HEK293T (cell line): ENCODE measurements around the gene CA10.

Experiments
- ELF4 ChIP-seq: fragments of 450-650 bp; IDR thresholded peaks from 2 replicates; pipeline ENCODE4 v1.6.1; 2017; ENCODE audit warnings: antibody characterized with exemption
- FOXM1 ChIP-seq: fragments of 450-650 bp; IDR thresholded peaks from 2 replicates; pipeline ENCODE4 v1.6.1; 2017; ENCODE audit warnings: mild to moderate bottlenecking, borderline replicate concordance
- L3MBTL2 ChIP-seq: fragments of 450-650 bp; conservative IDR thresholded peaks from 2 replicates; pipeline ENCODE4 v1.6.1; 2016; ENCODE audit warnings: mild to moderate bottlenecking
- SUZ12 ChIP-seq: fragments of 450-650 bp; IDR thresholded peaks from 2 replicates; pipeline ENCODE4 v1.6.1; 2016; ENCODE audit warnings: mild to moderate bottlenecking
- TARDBP ChIP-seq: fragments of 450-650 bp; IDR thresholded peaks from 2 replicates; pipeline ENCODE4 v1.6.1; 2016

GRCh38 chr17:52181782-52182181 is 23.3 kb upstream of the CA10 start:
- no peak for TF ChIP-seq L3MBTL2
- TF ChIP-seq SUZ12 = no peak
- TF ChIP-seq ELF4 = no peak
- no peak for TF ChIP-seq TARDBP
- TF ChIP-seq FOXM1 = no peak
